ENCODE measurements around the gene IGFBP1.
"Not testable (repeated sequence)": the region's sequence is repeated elsewhere in the genome, so short reads cannot be mapped to it uniquely, and the experiment has no call there.

IGFBP1 gene

GRCh38 chr7:45888185-45888992 is at the start of gene IGFBP1:
TSS of gene IGFBP1 (plus strand) at chr7:45888488. CDS start at chr7:45888653, 165 bp downstream.
- no peak for DNase-seq (ENCODE audit: low read depth in 2 of 2)

- not testable (repeated sequence) for DNase-seq (ENCODE audit: low read depth in 2 of 2)
These were observed 49.4 kb upstream of the IGFBP1 start for GRCh38 chr7:45838852-45839251.

- not testable (repeated sequence) for DNase-seq (ENCODE audit: low read depth in 2 of 2)
These were observed 46.2 kb upstream of the IGFBP1 start for GRCh38 chr7:45841926-45842717.

DNA sequence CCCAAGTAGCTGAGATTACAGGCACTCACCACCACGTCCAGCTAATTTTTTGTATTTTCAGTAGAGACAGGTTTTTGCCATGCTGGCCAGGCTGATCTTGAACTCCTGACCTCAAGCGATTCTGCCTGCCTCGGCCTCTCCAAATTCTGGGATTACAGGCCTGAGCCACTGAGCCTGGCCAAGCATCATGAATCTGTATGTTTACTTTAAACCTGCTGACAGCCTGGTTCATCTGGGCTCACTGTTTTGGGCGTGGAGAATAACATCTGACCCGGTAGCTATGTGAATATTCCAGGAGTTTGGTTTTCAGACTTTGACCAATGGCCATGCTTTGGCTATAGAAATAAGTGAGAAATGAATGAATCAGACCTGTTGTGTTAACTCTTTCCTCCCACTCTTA is 41.8 kb upstream of the IGFBP1 start:
- not testable (repeated sequence) for DNase-seq (ENCODE audit: low read depth in 2 of 2)

- not testable (repeated sequence) for DNase-seq (ENCODE audit: low read depth in 2 of 2)
These were observed 39.6 kb upstream of the IGFBP1 start for GRCh38 chr7:45848734-45849133.

GRCh38 chr7:45852984-45853383 is 35.3 kb upstream of the IGFBP1 start:
- DNase-seq (ENCODE audit: low read depth in 2 of 2): not testable (repeated sequence)

GRCh38 chr7:45853491-45853890 is 34.8 kb upstream of the IGFBP1 start:
- not testable (repeated sequence) for DNase-seq (ENCODE audit: low read depth in 2 of 2)

- DNase-seq (ENCODE audit: low read depth in 2 of 2): not testable (repeated sequence)
These were observed 32.6 kb upstream of the IGFBP1 start for GRCh38 chr7:45855680-45856079.

GRCh38 chr7:45856888-45857287 is 31.4 kb upstream of the IGFBP1 start:
- not testable (repeated sequence) for DNase-seq (ENCODE audit: low read depth in 2 of 2)

DNA sequence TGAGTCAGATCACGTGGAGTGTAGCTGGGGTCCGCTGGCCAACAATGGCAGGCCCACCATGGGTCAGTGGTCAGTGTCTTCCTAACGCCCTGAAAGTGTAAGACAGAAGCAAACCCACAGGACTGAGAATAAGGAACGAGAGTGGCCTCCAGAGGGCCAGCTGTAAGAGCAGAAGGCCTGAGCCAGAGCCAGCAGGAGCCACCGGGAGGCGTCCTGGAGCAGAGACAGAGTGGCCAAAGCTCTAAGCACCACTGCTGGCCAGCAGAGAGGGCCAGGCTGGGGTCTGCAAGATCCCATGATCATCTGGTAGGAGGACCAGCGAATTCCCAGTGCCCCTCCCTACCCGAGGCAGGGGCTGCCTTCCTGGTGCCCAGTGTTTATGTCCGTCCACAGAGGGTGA is 24.6 kb upstream of the IGFBP1 start:
- no peak for DNase-seq (ENCODE audit: low read depth in 2 of 2)

DNA sequence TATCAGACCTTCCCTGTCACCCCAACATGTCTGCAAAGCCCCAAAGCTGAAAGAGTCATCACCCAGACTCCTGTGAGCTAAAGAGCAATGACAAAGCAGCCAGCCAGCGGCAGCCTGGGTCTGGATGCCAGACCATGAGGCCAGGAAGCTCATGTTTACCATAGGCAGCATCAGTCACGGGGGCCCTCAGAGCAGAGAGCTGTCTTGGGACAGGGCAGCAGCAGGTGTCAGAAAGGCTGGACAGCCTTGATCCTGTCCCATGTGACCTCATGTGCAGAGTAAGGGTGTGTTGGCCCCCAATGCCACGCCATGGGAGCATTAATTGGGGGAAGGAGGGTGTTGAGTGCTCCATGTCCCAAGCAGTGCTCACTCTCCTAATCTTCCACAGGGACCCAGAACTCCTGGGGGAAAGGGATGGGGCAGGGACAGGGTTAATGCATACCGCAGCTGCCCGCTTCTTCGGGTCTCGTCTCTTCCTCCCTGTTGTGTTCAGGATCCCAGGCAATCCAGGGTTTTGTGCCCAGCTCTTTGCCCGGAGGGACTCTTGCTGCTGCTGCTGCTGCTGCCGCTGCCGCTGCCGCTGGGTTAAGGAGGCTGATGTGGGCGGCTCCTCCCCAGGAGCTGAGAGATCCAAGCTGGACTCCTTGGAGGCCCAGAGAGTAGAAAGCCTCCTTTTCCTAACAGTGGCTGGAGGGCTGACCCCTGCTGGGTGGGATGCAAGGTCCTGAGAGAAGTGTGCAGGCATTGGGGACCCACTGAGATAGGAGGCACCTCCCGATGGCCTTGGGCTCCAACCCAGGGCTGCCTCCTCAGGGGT is 22.5 kb upstream of the IGFBP1 start:
- no peak for DNase-seq (ENCODE audit: low read depth in 2 of 2)

DNA sequence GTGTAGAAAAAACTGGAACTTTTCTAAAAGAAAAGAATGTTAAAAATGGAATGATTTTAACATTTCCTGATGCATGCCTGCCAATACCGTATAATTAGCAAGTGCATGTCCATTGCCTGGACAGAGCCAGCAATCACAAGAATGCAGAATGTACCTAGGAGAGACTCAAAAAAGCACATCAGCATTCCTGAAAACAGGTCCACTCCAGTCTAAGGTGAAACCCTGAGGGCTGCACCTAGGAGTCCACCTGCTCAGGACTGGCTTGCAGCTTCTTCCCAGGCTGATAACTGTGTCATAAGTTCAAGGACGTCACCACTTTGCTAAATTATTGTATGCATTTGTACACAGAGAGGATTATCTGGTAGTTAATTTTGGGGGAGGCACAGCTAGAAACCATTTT is 20.8 kb upstream of the IGFBP1 start:
- no peak for DNase-seq (ENCODE audit: low read depth in 2 of 2)

DNA sequence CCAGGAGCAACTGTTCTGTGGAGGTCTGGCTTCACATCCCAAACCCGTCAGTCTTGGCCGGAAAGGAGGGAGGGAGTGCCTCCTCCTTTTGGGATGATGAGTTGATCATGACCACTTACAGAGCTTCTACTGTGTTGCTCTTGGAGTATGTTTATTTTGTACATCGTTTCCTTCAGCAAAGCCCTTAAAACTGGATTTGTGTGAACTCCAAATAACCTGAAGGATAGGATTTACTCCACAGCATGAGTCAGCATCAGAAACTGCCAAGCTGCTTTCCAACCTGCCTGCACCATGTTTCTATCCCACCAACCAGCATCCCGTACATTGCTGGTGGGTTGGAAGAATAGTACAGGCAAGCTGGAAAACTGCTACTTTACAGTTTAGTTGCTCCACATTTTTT is 18.9 kb upstream of the IGFBP1 start:
- no peak for DNase-seq (ENCODE audit: low read depth in 2 of 2)

GRCh38 chr7:45872116-45873034 is 15.9 kb upstream of the IGFBP1 start:
- DNase-seq (ENCODE audit: low read depth in 2 of 2): no peak

- no peak for DNase-seq (ENCODE audit: low read depth in 2 of 2)
These were observed 15.3 kb upstream of the IGFBP1 start, which contains the start of gene CCDC201 for GRCh38 chr7:45873035-45873354. TSS of gene CCDC201 (minus strand) at chr7:45873082. CDS start at chr7:45873007, 75 bp downstream.

DNA sequence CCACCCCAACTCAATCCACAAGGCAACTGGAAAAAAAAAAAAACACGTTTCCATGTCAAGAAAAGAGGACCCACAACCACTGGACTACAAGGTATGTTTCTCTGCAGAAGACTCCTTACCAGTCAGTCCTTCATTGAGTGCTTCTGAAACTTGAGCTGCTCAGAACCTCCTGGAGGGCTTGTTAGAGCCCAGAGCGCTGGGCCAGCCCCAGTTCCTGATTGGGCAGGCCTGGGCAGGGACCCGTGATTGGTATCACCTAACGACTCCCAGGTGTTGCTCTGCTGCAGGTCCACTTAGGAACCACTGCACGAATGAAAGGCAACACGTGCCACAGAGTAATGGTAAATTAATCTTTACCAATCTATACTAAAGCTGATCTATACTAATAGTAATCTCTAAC is 14.9 kb upstream of the IGFBP1 start:
- DNase-seq (ENCODE audit: low read depth in 2 of 2): no peak

GRCh38 chr7:45874408-45875131 is 13.7 kb upstream of the IGFBP1 start:
- no peak for DNase-seq (ENCODE audit: low read depth in 2 of 2)

- no peak for DNase-seq (ENCODE audit: low read depth in 2 of 2)
These were observed 11.8 kb upstream of the IGFBP1 start for GRCh38 chr7:45876519-45876918.

DNA sequence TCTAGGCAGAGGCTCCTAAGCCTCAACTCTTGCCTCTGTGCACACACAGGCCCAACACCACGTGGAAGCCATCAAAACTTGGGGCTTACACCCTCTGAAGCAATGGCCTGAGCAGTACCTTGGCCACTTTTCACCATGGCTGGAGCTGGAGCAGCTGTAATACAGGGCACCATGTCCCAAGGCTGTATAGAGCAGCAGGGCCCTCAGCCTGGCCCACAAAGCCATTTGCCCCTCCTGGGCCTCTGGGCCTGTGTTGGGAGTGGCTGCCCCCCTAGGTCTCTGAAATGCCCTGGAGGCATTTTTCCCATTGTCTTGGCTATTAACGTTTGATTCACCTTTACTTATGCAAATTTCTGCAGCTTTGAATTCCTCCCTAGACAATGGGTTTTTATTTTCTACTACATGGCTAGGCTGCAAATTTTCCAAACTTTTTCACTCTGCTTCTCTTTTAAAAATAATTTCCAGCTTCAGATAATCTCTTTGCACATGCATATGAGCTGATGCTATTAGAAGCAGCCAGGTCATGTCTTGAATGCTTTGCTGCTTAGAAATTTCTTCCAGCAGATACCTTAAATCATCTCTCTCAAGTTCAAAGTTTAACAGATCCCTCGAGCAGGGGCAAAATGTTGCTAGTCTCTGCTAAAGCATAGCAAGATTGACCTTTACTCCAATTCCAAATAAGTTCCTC is 9.7 kb upstream of the IGFBP1 start:
- DNase-seq (ENCODE audit: low read depth in 2 of 2): no peak

GRCh38 chr7:45880433-45880860 is 7.8 kb upstream of the IGFBP1 start:
- no peak for DNase-seq (ENCODE audit: low read depth in 2 of 2)
